ENCODE data around the gene SLC39A11. TPM values are rescaled to one million over a fixed set of nuclear protein-coding genes. Genes with fewer than 3 reads are reported as not detected.
"Not testable (repeated sequence)": the region's sequence is repeated elsewhere in the genome, so short reads cannot be mapped to it uniquely, and the experiment has no call there.

SLC39A11 gene
- total and polyA plus RNA-seq, 8 donors = 5.2 to 62.0 (median 12.9) TPM

- H3K9me3 ChIP-seq = no peaks in the 10 kb centered on the region
- 60 to 88% (median 71%) methylated on average over 6 of the region's 6 CpGs for WGBS, 5 donors
- H3K4me3 ChIP-seq = no peak overlapping the region
- H3K27ac ChIP-seq = no peak overlapping the region
- DNase-seq = peak in 1 of 2 donors; percentile 60
- no peaks in the 10 kb centered on the region for H3K36me3 ChIP-seq
- no peaks in the 10 kb centered on the region for H3K27me3 ChIP-seq
- no peak for TF ChIP-seq POLR2AphosphoS5 (IDR thresholded peaks at IDR 0.05)
- TF ChIP-seq CTCF (IDR thresholded peaks at IDR 0.05) = no peak
- TF ChIP-seq POLR2A (IDR thresholded peaks at IDR 0.05) = no peak
- no peak for TF ChIP-seq EP300 (IDR thresholded peaks at IDR 0.05)
- no peaks in the 10 kb centered on the region for H3K4me1 ChIP-seq
- intact Hi-C loops (cut with DNase I; ENCODE audit: low total_unique reads) = no loop called here
These were observed 309.3 kb downstream of the SLC39A11 start for GRCh38 chr17:72782985-72783701.

DNA sequence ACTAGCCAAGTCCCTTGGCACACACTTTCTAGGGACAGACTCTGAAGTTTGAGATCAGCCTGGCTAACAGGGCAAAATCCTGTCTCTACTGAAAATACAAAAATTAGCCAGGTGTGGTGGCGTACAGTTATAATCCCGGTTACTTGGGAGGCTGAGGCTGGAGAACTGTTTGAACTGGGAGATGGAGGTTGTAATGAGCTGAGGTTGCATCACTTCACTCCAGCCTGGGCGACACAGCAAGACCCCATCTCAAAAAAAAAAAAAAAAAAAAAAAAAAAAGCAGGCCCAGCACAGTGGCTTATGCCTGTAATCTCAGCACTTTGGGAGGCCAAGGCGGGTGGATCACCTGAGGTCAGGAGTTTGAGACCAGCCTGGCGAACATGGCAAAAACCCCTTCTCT lies 310.1 kb downstream of the SLC39A11 start:
- H3K27ac ChIP-seq; H3K9me3 ChIP-seq; H3K4me3 ChIP-seq; intact Hi-C loops (cut with DNase I; ENCODE audit: low total_unique reads); H3K27me3 ChIP-seq; H3K36me3 ChIP-seq; DNase-seq; H3K4me1 ChIP-seq: not testable (repeated sequence)
- WGBS, 5 donors = 93 to 98% (median 97%) methylated on average over 5 of the region's 5 CpGs

DNA sequence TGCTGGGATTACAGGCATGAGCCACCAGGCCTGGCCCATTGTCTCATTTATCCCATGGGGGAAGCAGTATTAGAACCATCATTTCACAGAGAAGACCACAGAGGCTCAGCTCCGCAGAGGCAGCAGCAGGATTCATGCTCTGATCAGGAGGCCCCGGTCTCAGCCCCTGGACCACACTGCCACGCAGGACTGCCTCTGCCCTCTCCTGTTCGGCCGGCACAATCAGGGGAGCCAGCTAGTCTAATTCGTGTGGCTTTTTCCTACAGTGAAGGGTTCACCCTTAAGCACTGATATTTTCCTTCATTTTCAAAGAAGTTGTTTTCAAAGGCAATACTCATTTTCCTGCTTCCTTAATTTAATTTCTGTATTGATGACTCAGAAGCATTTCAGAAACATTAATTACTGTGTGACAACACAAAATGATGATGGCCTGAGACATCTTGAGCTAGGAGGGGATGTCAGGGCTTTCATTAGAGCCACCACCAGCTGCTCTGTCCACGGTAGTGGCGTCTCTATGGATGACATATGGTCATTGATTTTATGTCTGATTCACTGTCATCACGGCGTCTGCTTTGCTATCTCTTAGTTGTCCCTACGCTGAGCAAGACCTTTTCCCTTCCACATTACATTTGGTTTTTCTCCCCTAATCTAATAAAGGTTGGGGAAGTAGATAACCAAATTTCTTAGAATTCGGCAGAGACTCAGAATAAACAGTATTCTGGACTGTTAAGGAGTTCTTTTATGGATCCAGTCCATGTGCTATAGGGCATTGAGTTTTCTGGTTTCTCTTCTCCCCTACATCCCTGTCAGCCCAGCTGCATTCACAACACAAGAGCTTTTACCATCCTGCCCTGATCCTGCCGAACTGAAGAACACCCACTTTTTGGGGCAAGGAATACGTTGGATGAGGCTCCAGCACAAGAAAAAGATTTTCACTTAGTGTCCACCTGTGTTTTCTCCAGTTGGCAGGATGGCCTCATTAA lies 314.0 kb downstream of the SLC39A11 start:
- Histone ChIP-seq H3K4me3 (no peak overlapping the region), H3K9me3 (no peaks in the 10 kb centered on the region), H3K4me1 (no peaks in the 10 kb centered on the region), H3K27ac (no peak overlapping the region), H3K27me3 (no peaks in the 10 kb centered on the region), H3K36me3 (peaks cover 0 to 8% (median 8%) of the 10 kb centered on the region in 4 donors)
- intact Hi-C loops (cut with DNase I; ENCODE audit: low total_unique reads) = no loop called here
- WGBS, 5 donors = 87 to 93% (median 93%) methylated on average over 14 of the region's 14 CpGs
- no peak for DNase-seq
- TF ChIP-seq CTCF (IDR thresholded peaks at IDR 0.05) = no peak
- no peak for TF ChIP-seq POLR2AphosphoS5 (IDR thresholded peaks at IDR 0.05)
- no peak for TF ChIP-seq EP300 (IDR thresholded peaks at IDR 0.05)
- TF ChIP-seq POLR2A (IDR thresholded peaks at IDR 0.05) = no peak

- WGBS, 5 donors = 79 to 85% (median 82%) methylated on average over 4 of the region's 4 CpGs
- Histone ChIP-seq H3K36me3 (peaks cover 0 to 22% (median 9%) of the 10 kb centered on the region in 4 donors), H3K27me3 (no peaks in the 10 kb centered on the region), H3K9me3 (no peaks in the 10 kb centered on the region), H3K27ac (no peak overlapping the region), H3K4me3 (no peak overlapping the region), H3K4me1 (no peaks in the 10 kb centered on the region)
- no peak for TF ChIP-seq CTCF (IDR thresholded peaks at IDR 0.05)
- TF ChIP-seq EP300 (IDR thresholded peaks at IDR 0.05) = no peak
- no peak for TF ChIP-seq POLR2A (IDR thresholded peaks at IDR 0.05)
- intact Hi-C loops (cut with DNase I; ENCODE audit: low total_unique reads) = no loop called here
- peak in 1 of 2 donors; percentile 16 for DNase-seq
These were observed 316.6 kb downstream of the SLC39A11 start for GRCh38 chr17:72775919-72776318.
